HG02623 (cell line): ENCODE measurements around the gene LRRFIP1.
"Not testable (repeated sequence)": the region's sequence is repeated elsewhere in the genome, so short reads cannot be mapped to it uniquely, and the experiment has no call there.

Source experiments
- ATAC-seq: cut with Tn5 transposase; IDR thresholded peaks from one replicate; pipeline ENCODE4 v1.9.1; 2021; ENCODE audit warnings: moderate library complexity; ENCODE audit not compliant: unreplicated experiment

Gene LRRFIP1

GRCh38 chr2:237596520-237597195, 30.7 kb upstream of the LRRFIP1 start:
- no peak for ATAC-seq

- ATAC-seq, result no peak
Measured at GRCh38 chr2:237597196-237598145, 29.9 kb upstream of the LRRFIP1 start.

GRCh38 chr2:237598468-237599208, 28.7 kb upstream of the LRRFIP1 start:
- no peak for ATAC-seq

GRCh38 chr2:237599465-237600110, 27.8 kb upstream of the LRRFIP1 start:
- ATAC-seq, result no peak

- ATAC-seq, result no peak
Measured at GRCh38 chr2:237600205-237600846, 27.1 kb upstream of the LRRFIP1 start.

GRCh38 chr2:237601453-237602116, 25.8 kb upstream of the LRRFIP1 start:
- no peak for ATAC-seq

GRCh38 chr2:237602409-237602808, 25.0 kb upstream of the LRRFIP1 start:
- no peak for ATAC-seq

GRCh38 chr2:237603049-237603717, 24.2 kb upstream of the LRRFIP1 start:
- no peak for ATAC-seq

- no peak for ATAC-seq
Measured at GRCh38 chr2:237603718-237604362, 23.5 kb upstream of the LRRFIP1 start.

- no peak for ATAC-seq
Measured at GRCh38 chr2:237604391-237604790, 23.0 kb upstream of the LRRFIP1 start.

GRCh38 chr2:237604960-237605359, 22.4 kb upstream of the LRRFIP1 start:
- ATAC-seq, result no peak

- not testable (repeated sequence) for ATAC-seq
Measured at GRCh38 chr2:237606522-237606921, 20.9 kb upstream of the LRRFIP1 start.

- no peak for ATAC-seq
Measured at GRCh38 chr2:237612527-237613357, 14.6 kb upstream of the LRRFIP1 start.

- ATAC-seq, result no peak
Measured at GRCh38 chr2:237613679-237614078, 13.7 kb upstream of the LRRFIP1 start.

GRCh38 chr2:237614151-237614720, 13.2 kb upstream of the LRRFIP1 start:
- ATAC-seq, result no peak

- ATAC-seq, result no peak
Measured at GRCh38 chr2:237615631-237616249, 11.6 kb upstream of the LRRFIP1 start.

- no peak for ATAC-seq
Measured at GRCh38 chr2:237616373-237616733, 11.0 kb upstream of the LRRFIP1 start.
